ENCODE data around the gene MORF4L1. TPM values are rescaled to one million over a fixed set of nuclear protein-coding genes. Genes with fewer than 3 reads are reported as not detected.
A peak's percentile ranks its signal among the peaks of the same experiment; 100 is the strongest.
"Not testable (repeated sequence)": the region's sequence is repeated elsewhere in the genome, so short reads cannot be mapped to it uniquely, and the experiment has no call there.

The MORF4L1 gene
- total RNA-seq, 1 experiment from 2014 or later = 503 TPM

GRCh38 chr15:78866803-78867202, 5.9 kb upstream of the MORF4L1 start (continued):
- TF ChIP-seq ZNF532 (CRISPR knock-in tag; IDR thresholded peaks at IDR 0.05; ENCODE audit: borderline replicate concordance) (no peak), MAX (CRISPR knock-in tag; IDR thresholded peaks at IDR 0.05) (no peak), ZNF121 (CRISPR knock-in tag; IDR thresholded peaks at IDR 0.05) (no peak), NFYB (CRISPR knock-in tag; conservative IDR thresholded peaks at IDR 0.05; ENCODE audit: low read depth) (no peak), AR (CRISPR knock-in tag; IDR thresholded peaks at IDR 0.05) (no peak), ZNF396 (CRISPR knock-in tag; IDR thresholded peaks at IDR 0.05; ENCODE audit: borderline replicate concordance) (no peak), ZBTB21 (CRISPR knock-in tag; IDR thresholded peaks at IDR 0.05; ENCODE audit: borderline replicate concordance) (no peak)
- TF ChIP-seq, protein P1, sequence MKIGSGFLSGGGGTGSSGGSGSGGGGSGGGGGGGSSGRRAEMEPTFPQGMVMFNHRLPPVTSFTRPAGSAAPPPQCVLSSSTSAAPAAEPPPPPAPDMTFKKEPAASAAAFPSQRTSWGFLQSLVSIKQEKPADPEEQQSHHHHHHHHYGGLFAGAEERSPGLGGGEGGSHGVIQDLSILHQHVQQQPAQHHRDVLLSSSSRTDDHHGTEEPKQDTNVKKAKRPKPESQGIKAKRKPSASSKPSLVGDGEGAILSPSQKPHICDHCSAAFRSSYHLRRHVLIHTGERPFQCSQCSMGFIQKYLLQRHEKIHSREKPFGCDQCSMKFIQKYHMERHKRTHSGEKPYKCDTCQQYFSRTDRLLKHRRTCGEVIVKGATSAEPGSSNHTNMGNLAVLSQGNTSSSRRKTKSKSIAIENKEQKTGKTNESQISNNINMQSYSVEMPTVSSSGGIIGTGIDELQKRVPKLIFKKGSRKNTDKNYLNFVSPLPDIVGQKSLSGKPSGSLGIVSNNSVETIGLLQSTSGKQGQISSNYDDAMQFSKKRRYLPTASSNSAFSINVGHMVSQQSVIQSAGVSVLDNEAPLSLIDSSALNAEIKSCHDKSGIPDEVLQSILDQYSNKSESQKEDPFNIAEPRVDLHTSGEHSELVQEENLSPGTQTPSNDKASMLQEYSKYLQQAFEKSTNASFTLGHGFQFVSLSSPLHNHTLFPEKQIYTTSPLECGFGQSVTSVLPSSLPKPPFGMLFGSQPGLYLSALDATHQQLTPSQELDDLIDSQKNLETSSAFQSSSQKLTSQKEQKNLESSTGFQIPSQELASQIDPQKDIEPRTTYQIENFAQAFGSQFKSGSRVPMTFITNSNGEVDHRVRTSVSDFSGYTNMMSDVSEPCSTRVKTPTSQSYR (CRISPR knock-in tag; IDR thresholded peaks at IDR 0.05) = no peak

GRCh38 chr15:78868366-78868765, 4.3 kb upstream of the MORF4L1 start:
- ATAC-seq (no peak), DNase-seq (ENCODE audit: low spot score) (no peak)
- Mint-ChIP-seq H3K36me3 (peaks cover 4% of the 10 kb centered on the region), H3K4me1 (peaks cover 12% of the 10 kb centered on the region), H3K4me3 (no peak overlapping the region), H3K27ac (no peak overlapping the region), H3K27me3 (ENCODE audit: low read depth) (no peaks in the 10 kb centered on the region), H3K9me3 (no peaks in the 10 kb centered on the region)
- POLR2A ChIA-PET = no interaction called here
- TF ChIP-seq TEAD4 (CRISPR knock-in tag; IDR thresholded peaks at IDR 0.05) (no peak), NFE2L1 (CRISPR knock-in tag; IDR thresholded peaks at IDR 0.05) (no peak), SMAD3 (CRISPR knock-in tag; IDR thresholded peaks at IDR 0.05; ENCODE audit: borderline replicate concordance) (no peak), ZNF671 (CRISPR knock-in tag; IDR thresholded peaks at IDR 0.05) (no peak), CREM (CRISPR knock-in tag; IDR thresholded peaks at IDR 0.05) (no peak), SP1 (CRISPR knock-in tag; conservative IDR thresholded peaks at IDR 0.05) (no peak)
- TF ChIP-seq, protein P2, sequence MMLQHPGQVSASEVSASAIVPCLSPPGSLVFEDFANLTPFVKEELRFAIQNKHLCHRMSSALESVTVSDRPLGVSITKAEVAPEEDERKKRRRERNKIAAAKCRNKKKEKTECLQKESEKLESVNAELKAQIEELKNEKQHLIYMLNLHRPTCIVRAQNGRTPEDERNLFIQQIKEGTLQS (CRISPR knock-in tag; conservative IDR thresholded peaks at IDR 0.05) = no peak
- TF ChIP-seq, protein P3, sequence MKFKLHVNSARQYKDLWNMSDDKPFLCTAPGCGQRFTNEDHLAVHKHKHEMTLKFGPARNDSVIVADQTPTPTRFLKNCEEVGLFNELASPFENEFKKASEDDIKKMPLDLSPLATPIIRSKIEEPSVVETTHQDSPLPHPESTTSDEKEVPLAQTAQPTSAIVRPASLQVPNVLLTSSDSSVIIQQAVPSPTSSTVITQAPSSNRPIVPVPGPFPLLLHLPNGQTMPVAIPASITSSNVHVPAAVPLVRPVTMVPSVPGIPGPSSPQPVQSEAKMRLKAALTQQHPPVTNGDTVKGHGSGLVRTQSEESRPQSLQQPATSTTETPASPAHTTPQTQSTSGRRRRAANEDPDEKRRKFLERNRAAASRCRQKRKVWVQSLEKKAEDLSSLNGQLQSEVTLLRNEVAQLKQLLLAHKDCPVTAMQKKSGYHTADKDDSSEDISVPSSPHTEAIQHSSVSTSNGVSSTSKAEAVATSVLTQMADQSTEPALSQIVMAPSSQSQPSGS (CRISPR knock-in tag; IDR thresholded peaks at IDR 0.05; ENCODE audit: borderline replicate concordance, low read depth) = no peak
- CTCF ChIA-PET = interaction anchor here (0.7 kb wide), 1 partner anchor 99 kb away, joined by 3 read pairs; no protein-coding TSS in a partner anchor

- Mint-ChIP-seq H3K27ac (peak overlapping the region; percentile 95), H3K4me3 (peak overlapping the region; percentile 86), H3K4me1 (peaks cover 33% of the 10 kb centered on the region)
- ChIA-PET POLR2A (interaction anchor here (0.5 to 2.9 kb wide), 6 partner anchors 12 to 306 kb away, joined by 3 to 13 read pairs (median 6); partner anchors contain the start of gene CHRNA5), CTCF (interaction anchor here (1.0 to 3.6 kb wide), 5 partner anchors 12 to 251 kb away, joined by 3 to 17 read pairs (median 4); partner anchors contain the start of genes ADAMTS7 and CHRNA3)
- H3K27me3 Mint-ChIP-seq (ENCODE audit: low read depth); H3K9me3 Mint-ChIP-seq; DNase-seq (ENCODE audit: low spot score); ATAC-seq; H3K36me3 Mint-ChIP-seq: not testable (repeated sequence)
These were observed 1.1 kb upstream of the MORF4L1 start for GRCh38 chr15:78871483-78872127.
